Ureter (tissue), 1 donor: ENCODE measurements around the gene ADAMTS2. TPM values are rescaled to one million over a fixed set of nuclear protein-coding genes. Genes with fewer than 3 reads are reported as not detected.

Source experiments
- DNase-seq: peaks from one replicate; pipeline ENCODE4 v3.0.0-alpha.2; 2020; ENCODE audit warnings: low spot score
- total RNA-seq: library from RNA; stranded (reverse); gene quantifications from one replicate; pipeline ENCODE4 v1.2.4, GENCODE V29; 2023
- donor health status: DM: yes; HTN: yes; CAD: no.

Gene ADAMTS2
- total RNA-seq, 1 donor from 2014 or later: 13.3 TPM

DNA sequence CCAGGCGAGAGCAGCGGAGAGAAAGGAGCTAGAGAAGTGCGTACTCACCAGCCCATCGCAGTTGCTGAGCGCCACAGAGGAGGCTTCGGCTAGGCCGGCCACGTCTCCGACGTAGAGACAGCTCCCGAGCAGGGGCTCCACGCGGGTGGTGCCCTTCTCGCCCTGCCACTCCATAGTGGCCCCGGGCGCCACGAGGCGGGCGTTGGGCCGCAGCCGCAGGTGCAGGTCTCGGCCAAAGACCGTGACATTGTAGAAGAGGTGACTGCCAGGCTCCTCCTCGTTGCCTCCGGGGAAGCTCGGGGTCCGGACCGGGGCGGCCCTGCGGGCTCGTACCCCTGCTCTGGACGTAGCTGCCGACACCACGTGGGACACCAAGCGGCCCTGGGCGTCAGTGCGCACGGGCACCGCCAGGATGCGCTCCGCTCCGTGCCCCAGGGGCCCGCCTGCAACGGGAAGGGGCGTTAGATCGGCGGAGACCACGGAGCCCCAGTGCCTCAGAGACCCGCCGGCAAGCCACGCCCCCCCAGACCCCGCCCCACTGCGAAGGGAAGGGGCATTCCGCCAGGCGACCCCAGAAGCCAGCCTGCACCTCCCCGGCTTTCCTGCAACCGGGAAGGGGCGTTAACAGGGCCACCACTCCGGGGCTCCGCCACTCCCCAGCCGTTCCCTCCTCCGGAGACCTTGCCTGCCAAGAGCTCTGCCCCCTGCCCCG lies 1.4 kb downstream of the ADAMTS2 start:
- no peak for DNase-seq

DNA sequence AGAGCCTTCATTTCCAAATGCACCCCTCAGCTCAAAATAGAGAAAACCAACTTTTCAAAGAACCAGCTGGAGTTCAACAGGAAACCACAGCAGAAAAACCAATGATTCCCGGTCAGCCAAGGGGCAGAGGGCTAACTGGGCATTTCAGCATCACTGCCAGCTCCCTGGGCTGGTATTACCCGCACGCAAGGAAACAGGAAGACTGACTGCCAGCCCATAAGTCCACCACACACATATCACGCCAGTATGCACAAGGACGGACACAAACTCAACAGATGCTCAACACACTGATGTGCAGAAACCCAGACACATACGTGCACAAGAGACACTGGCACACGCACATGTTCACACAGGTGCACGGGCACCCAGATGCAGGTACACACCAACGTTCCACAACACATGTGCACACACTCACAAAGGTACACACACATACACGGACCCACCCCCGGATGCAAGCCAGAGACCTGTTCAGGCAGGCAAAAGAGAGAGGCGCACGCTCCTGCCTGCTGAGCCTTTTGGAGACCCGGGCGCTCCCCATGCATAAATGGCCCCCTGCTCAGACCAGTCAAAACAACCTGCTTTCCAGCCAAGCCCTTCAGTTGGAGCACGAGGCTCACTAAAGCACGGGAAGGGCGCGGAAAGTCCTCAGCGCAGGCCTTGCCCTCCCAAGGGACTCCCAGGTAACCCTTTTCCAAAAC lies 2.1 kb downstream of the ADAMTS2 start:
- DNase-seq: no peak

DNA sequence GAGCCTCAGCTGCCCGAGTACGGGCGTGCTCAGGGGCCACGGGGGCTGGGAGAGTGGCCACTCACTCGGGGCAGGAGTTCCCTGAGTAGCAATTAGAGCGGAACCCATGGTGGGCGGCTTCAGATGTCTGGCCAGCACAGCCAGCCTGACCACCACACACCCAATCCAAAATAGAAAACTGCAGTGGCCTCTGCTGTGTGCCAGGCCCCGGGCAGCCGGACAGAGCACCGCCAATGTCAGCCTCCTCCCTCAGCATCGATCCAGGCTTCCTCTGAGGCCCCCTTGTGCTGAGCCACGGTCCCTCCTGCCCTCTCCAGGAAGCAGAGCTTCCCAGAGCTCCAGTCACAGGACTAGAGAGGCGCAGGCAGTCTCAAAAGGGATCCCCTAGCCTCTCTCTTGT lies 2.7 kb downstream of the ADAMTS2 start:
- no peak for DNase-seq

- no peak for DNase-seq
These were observed 4.8 kb downstream of the ADAMTS2 start for GRCh38 chr5:179340465-179340864.

DNA sequence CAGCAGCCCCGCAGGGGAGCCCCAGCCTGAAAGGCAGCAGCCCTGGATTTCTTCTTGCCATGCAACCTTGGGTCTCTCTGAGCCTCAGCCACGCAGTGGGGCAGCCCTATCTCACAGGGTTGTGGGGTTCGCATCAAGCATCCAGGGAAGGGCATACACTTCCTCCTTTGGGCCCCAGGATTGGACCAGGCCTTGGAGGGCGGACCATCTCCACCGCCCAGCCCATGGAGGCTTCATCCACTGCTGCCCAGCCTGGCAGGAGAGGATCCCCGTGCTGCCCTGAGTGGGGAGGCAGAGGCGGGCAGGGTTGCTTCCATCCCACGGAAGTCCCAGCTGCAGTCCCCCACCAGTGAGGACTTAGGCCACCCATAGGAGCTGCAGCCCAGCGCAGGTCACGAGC lies 5.3 kb downstream of the ADAMTS2 start:
- no peak for DNase-seq

GRCh38 chr5:179339081-179339480 lies 6.2 kb downstream of the ADAMTS2 start:
- DNase-seq: no peak

- DNase-seq: no peak
These were observed 7.2 kb downstream of the ADAMTS2 start for GRCh38 chr5:179337796-179338676.

DNA sequence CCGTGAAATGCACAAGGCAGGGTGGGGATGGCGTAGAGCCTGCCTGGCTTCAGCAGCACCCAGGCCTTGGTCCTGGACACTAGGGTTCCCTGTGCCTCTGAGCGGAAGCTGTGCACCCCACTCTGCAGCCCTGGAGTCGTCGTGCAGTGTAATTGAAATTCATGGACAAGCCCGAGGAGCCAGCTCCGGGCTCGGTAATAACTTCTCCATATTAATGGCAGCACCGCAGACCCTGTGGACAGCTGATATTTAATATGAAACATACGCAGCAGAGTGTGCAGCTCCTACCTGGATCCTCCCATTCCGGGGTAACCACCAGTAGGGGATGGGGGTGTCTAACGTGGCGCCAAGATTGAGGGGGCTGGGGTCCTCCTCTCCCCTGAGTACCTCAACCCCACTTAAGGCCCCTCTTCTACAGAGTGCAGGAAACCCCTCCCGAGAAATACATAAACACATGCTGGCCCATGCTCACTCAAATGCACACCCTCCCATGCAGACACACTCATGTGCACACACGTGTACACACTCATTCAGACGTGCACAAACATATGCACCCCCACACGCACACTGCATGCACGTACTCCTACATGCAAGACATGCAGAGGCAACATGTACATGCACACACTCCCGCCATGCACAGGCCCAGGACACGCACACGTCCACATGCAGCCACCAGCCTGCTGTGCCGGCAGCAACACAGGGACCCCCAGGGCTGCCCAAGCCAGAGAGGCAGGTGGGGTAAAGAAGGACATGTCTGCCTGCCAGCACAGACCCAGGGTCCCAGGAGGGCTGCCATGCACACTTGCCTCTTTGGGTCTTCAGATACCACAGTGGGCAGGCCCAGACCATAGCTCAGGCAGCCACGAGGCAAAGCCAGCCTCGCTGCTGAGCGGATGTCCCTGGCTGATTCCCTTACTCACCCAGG lies 8.1 kb downstream of the ADAMTS2 start:
- no peak for DNase-seq

DNA sequence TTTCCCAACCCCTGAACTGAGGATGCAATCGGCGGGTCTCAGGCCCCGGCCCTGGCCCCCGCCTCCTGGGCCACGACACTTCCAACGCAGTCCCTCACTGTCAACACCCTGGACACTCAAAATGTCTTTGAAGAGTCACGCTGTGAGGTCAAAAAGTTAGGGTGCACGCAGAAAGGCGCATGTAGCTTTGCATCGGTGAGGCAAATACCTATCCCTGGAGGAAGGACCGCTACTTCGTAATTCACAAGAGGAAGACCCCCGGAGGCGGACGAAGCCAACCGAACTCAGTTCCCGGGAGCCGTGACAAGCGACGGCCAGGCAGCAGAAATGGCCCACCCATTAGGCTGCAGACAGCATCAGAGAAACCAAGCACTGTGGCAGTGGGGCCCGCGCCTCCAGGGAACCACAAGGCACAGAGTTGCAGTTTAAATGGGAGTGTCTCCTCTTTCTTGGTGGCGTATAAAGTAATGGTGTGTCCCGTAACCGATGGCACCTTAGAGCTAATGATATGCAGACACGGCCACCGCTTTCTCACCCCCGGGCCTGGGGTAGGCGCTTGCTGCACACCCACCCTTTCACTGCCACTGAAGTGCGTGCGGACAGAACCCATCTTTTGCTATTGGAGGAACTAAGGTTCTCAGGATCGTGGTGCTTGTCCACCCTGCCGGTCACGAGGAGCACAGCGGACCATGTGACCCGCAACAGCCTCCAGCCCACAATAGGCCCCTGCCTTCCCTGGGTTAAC lies 9.0 kb downstream of the ADAMTS2 start:
- DNase-seq: no peak

- DNase-seq: no peak
These were observed 11.2 kb downstream of the ADAMTS2 start for GRCh38 chr5:179333796-179334761.

- DNase-seq: no peak
These were observed 12.4 kb downstream of the ADAMTS2 start for GRCh38 chr5:179332741-179333290.

GRCh38 chr5:179331591-179332375 lies 13.5 kb downstream of the ADAMTS2 start:
- DNase-seq: no peak

DNA sequence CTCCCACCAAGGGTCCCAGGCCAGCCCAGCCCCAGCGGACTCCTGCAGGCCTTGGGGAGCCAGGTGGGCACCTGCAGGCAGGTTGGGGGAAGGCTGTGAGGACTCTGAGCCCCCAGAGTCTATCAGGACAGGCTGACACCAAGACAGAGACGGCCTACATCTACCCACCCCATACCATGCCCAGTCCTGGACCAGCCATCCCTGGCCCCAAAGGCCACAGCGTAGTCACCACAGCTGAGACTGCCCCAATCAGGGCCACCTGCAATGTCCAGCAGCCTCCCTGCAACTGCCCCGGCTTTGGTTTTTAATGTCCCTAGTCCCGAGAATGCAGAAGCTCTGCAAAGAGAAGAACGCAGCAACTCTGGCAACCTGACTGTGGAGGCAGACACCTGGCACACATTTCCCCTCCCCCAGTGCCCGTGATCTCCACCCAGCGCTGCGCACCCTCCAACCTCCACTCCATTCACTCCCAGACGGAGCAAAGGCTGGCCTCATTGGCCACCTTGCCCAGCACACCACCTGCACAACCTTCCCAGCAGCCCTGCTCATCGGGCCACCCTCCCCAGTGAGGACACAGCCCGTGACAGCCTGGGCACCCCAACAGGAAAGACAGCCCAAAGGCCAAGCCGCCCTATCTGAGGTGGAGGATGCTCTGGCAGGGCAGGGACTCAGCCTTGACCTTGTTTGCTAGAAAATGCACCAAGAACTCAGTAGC lies 14.9 kb downstream of the ADAMTS2 start:
- no peak for DNase-seq

- DNase-seq: no peak
These were observed 17.0 kb downstream of the ADAMTS2 start for GRCh38 chr5:179328291-179328690.

GRCh38 chr5:179327021-179327735 lies 18.1 kb downstream of the ADAMTS2 start:
- DNase-seq: no peak

- no peak for DNase-seq
These were observed 18.9 kb downstream of the ADAMTS2 start for GRCh38 chr5:179326122-179326927.
